ENCODE measurements around the gene PACS2. TPM values are rescaled to one million over a fixed set of nuclear protein-coding genes. Genes with fewer than 3 reads are reported as not detected.

Gene PACS2
- total RNA-seq, 4 donors from 2014 or later: 59.8 to 97.4 (median 71.2) TPM

DNA sequence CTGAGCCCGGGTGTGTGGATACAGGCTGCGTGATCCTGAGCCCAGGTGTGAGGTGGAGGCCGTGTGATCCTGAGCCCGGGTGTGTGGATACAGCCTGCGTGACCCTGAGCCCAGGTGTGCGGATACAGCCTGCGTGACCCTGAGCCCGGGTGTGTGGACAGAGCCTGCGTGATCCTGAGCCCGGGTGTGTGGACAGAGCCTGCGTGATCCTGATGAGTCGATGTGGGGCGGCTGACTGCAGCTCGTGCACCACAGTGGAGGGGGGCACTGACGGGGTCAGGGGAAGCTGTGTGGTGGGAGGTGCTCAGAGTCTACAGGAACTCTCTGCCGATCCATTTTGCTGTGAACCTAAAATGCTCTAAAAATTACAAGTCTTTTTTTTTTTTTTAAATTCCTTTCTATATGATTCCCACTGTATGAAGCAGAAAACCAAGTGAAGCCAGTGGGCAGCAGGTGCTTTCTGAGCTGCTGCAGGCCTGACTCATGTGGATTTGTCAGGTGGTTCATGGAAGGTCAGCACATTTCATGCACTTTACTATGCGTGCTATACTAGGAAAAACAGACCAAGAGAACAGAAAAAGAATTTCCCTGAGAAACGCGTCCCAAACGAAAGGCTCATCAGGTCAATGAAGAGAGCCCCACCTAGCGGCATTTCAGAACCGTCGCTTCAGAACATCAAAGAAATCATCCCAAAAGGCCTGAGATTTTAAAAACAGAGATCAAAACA is 33.0 kb upstream of the PACS2 start:
- H3K4me3 ChIP-seq: no peak overlapping the region
- H3K9me3 ChIP-seq: no peaks in the 10 kb centered on the region
- peaks cover 0 to 33% (median 13%) of the 10 kb centered on the region in 4 donors for H3K36me3 ChIP-seq
- H3K27ac ChIP-seq (replicated peaks in 1 of 4): no peak overlapping the region
- WGBS: 56% methylated on average over 23 of the region's 23 CpGs
- no peaks in the 10 kb centered on the region for H3K27me3 ChIP-seq
- TF ChIP-seq, protein P1, sequence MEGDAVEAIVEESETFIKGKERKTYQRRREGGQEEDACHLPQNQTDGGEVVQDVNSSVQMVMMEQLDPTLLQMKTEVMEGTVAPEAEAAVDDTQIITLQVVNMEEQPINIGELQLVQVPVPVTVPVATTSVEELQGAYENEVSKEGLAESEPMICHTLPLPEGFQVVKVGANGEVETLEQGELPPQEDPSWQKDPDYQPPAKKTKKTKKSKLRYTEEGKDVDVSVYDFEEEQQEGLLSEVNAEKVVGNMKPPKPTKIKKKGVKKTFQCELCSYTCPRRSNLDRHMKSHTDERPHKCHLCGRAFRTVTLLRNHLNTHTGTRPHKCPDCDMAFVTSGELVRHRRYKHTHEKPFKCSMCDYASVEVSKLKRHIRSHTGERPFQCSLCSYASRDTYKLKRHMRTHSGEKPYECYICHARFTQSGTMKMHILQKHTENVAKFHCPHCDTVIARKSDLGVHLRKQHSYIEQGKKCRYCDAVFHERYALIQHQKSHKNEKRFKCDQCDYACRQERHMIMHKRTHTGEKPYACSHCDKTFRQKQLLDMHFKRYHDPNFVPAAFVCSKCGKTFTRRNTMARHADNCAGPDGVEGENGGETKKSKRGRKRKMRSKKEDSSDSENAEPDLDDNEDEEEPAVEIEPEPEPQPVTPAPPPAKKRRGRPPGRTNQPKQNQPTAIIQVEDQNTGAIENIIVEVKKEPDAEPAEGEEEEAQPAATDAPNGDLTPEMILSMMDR (IDR thresholded peaks at IDR 0.05): peak; percentile 54 to 62 (median 57)
- TF ChIP-seq EP300 (IDR thresholded peaks at IDR 0.05): no peak
- peaks cover 5 to 28% (median 23%) of the 10 kb centered on the region in 4 donors for H3K4me1 ChIP-seq
- intact Hi-C loops (cut with DNase I): loop anchor here (5.0 kb wide), 1 partner anchor 79 kb away; no protein-coding TSS in a partner anchor
- DNase-seq (ENCODE audit: extremely low spot score): no peak

DNA sequence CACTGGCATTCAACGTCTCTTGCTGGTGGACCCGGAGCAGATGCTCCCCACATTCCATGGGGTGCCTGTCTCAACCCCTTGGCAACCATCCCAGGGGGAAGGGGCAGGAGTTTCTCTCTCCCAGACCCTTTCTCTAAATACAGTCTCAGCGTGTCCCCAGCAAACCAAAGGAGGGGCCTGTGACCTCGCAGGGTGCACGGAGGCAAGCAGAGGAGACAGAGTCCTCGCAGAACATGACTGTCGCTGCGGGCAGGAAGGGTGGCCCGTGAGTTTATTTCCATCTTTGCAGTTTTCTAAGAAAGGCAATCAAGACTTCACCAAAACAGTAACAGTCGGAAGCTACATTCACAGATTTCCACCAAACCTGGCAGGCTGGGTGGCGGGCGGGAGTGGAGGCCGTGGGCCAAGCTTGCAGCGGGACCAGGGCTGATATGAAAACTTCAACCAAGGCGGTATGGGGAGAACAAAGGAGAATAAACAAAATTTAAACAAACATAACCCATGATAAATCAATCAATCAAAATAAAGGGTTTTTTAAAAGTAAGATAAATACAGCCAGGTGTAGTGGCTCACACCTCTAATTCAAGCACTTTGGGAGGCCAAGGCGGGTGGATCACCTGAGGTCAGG is 32.3 kb upstream of the PACS2 start:
- 77% methylated on average over 16 of the region's 16 CpGs for WGBS
- no peaks in the 10 kb centered on the region for H3K9me3 ChIP-seq
- H3K4me1 ChIP-seq: peaks cover 5 to 28% (median 23%) of the 10 kb centered on the region in 4 donors
- no peak overlapping the region for H3K27ac ChIP-seq (replicated peaks in 1 of 4)
- intact Hi-C loops (cut with DNase I): loop anchor here (5.0 kb wide), 1 partner anchor 80 kb away; no protein-coding TSS in a partner anchor
- H3K4me3 ChIP-seq: no peak overlapping the region
- peaks cover 0 to 33% (median 13%) of the 10 kb centered on the region in 4 donors for H3K36me3 ChIP-seq
- TF ChIP-seq POLR2A (IDR thresholded peaks at IDR 0.05; ENCODE audit: low read depth) (no peak), EP300 (IDR thresholded peaks at IDR 0.05) (no peak), POLR2AphosphoS5 (IDR thresholded peaks at IDR 0.05) (no peak)
- TF ChIP-seq, protein P1 (IDR thresholded peaks at IDR 0.05): no peak
- no peaks in the 10 kb centered on the region for H3K27me3 ChIP-seq
- no peak for DNase-seq (ENCODE audit: extremely low spot score)

DNA sequence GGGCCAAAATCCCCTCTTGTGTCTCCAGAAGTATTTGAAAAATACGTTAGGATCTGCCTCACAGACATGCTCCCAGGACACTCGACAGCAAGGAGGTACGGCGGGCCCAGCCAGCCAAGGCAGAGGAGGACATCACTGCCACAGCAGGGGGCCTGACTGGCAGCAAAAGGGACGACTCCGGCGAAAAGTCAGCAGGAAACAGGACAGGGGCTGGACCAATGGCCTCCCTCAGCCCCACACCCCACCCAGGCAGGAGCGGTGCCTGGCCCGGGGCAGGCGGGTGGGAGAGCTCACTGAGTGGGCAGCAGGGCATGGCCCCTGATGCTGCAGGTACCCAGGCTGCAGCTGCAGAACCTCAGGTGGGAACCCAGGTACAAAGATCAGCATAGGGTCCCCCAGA is 31.5 kb upstream of the PACS2 start:
- DNase-seq (ENCODE audit: extremely low spot score): no peak
- TF ChIP-seq EP300 (IDR thresholded peaks at IDR 0.05) (no peak), POLR2A (IDR thresholded peaks at IDR 0.05; ENCODE audit: low read depth) (no peak), POLR2AphosphoS5 (IDR thresholded peaks at IDR 0.05) (no peak)
- TF ChIP-seq, protein P1 (IDR thresholded peaks at IDR 0.05): no peak
- 71% methylated on average over 10 of the region's 10 CpGs for WGBS
- Histone ChIP-seq H3K27ac (replicated peaks in 1 of 4) (no peak overlapping the region), H3K9me3 (no peaks in the 10 kb centered on the region), H3K4me1 (peaks cover 5 to 21% (median 16%) of the 10 kb centered on the region in 4 donors), H3K27me3 (no peaks in the 10 kb centered on the region), H3K36me3 (peaks cover 0 to 33% (median 13%) of the 10 kb centered on the region in 4 donors), H3K4me3 (no peak overlapping the region)
- intact Hi-C loops (cut with DNase I): loop anchor here (5.0 kb wide), 1 partner anchor 81 kb away; no protein-coding TSS in a partner anchor

DNA sequence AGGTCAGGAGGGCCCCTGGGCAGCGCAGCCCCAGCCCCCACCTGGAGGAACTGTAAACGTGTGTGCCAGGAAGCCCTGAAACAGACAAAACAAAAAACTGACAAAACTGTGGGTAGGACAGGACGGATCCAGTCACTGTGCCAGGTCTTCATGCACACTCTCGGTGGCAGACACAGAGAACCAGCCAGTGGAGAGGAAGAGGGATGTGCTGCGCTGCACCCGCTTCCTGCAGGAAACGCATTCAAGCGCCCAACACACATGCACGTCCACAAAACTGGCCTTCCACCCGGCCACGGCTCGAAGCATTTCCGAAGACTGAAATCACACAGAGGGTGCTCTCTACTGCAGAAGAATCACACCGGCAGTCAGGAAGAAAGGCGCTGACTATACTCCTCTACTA is 30.6 kb upstream of the PACS2 start:
- no peaks in the 10 kb centered on the region for H3K9me3 ChIP-seq
- peaks cover 0 to 33% (median 13%) of the 10 kb centered on the region in 4 donors for H3K36me3 ChIP-seq
- no peaks in the 10 kb centered on the region for H3K27me3 ChIP-seq
- H3K4me3 ChIP-seq: no peak overlapping the region
- intact Hi-C loops (cut with DNase I): loop anchor here (5.0 kb wide), 1 partner anchor 82 kb away; no protein-coding TSS in a partner anchor
- H3K27ac ChIP-seq (replicated peaks in 1 of 4): no peak overlapping the region
- 65% methylated on average over 15 of the region's 15 CpGs for WGBS
- TF ChIP-seq POLR2AphosphoS5 (IDR thresholded peaks at IDR 0.05): no peak
- no peak for TF ChIP-seq EP300 (IDR thresholded peaks at IDR 0.05)
- TF ChIP-seq, protein P1 (IDR thresholded peaks at IDR 0.05): no peak
- DNase-seq (ENCODE audit: extremely low spot score): no peak
- peaks cover 5 to 21% (median 15%) of the 10 kb centered on the region in 4 donors for H3K4me1 ChIP-seq

Measured in esophagus muscularis mucosa (tissue), 4 donors.